KG1 (cell line): ENCODE data around the gene ZBED1.

ENCODE experiments used
- DNase-seq: peaks from one replicate; lab custom pipeline; 2025; lab: John Stamatoyannopoulos, UW

The ZBED1 gene

DNA sequence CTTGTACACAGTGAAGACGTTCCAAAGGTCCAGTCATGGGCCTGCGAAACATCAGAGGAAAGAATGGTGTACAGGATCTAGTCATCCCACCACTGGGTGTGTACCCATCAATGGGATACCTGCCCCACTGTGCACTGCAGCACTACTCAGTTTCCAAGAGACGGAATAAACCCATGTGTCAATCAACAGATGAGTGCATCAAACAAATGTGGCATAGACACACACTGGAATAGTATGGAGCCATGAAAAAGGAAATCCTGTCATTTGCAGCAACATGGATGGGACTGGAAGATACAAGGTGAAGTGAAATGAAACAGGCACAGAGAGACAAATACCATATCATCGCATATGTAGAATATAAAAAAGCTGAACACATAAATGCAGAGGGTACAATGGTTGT, 48.0 kb downstream of the ZBED1 start:
- DNase-seq = no peak

DNA sequence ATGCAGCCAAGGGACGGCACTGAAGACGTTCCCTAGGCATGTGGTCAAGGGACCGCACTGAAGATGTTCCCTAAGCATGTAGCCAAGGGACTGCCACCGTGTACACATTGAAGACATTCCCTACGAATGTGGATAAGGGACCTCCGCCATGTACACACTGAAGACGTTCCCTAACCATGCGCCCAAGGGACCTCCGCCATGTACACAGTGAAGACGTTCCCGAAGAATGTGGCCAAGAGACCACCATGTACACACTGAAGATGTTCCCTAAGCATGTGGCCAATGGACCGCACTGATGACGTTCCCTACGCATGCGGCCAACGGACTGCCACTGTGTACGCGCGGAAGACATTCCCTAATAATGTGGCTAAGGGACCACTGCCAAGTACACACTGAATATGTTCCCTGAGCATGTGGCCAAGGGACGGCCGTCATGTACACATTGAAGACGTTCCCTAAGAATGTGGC, 48.4 kb downstream of the ZBED1 start:
- DNase-seq = no peak

GRCh38 chrX:2451501-2452316, 49.1 kb downstream of the ZBED1 start:
- DNase-seq = no peak

- no peak for DNase-seq
Observed at GRCh38 chrX:2450681-2451080, 50.1 kb downstream of the ZBED1 start.

DNA sequence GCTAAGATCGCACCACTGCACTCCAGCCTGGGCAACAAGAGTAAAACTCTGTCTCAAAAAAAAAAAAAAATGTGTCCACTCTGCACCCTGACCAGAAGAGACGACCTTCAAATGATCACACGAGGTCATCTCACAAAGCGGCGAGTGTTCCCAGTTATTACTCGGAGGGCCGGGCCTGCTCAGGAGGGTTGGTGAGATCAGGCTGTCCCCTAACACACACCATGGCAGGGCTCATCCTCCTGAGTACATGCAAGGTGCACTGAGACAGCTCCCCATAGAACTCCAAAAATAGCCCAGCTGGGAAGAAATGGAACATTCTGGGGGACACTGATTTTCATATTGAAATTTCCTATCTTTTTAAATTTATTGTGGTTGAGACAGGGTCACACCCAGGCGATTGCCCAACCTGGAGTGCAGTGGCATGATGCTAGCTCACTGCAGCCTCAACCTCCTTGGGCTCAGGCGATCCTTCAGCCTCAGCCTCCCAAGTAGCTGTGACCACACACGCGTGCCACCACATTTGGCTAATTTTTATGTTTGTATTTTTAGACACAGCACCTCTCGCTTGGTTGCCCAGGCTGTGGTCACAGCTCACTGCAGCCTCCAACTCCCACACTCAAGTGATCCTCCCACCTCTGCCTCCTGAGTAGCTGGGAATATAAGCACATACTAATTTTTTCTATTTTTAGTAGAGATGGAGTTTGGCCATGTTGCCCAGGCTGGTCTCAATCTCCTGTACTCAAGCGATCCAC, 51.5 kb downstream of the ZBED1 start:
- DNase-seq = no peak

GRCh38 chrX:2447484-2447883, 53.3 kb downstream of the ZBED1 start:
- DNase-seq = no peak

DNA sequence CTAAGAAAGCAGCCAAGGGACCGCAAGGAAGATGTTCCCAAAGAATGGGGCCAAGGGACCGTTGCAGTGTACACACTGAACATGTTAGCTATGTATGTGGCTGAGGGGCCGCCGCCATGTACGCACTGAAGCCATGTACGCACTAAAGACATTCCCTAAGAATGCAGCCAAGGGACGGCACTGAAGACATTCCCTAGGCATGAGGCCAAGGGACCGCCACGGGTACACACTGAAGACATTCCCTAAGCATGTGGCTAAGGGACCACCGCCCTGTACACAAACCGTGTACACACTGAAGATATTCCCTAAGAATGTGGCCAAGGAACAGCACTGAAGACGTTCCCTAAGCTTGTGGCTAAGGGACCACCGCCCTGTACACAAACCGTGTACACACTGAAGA, 54.0 kb downstream of the ZBED1 start:
- no peak for DNase-seq

- no peak for DNase-seq
Observed at GRCh38 chrX:2445662-2446623, 54.8 kb downstream of the ZBED1 start.

DNA sequence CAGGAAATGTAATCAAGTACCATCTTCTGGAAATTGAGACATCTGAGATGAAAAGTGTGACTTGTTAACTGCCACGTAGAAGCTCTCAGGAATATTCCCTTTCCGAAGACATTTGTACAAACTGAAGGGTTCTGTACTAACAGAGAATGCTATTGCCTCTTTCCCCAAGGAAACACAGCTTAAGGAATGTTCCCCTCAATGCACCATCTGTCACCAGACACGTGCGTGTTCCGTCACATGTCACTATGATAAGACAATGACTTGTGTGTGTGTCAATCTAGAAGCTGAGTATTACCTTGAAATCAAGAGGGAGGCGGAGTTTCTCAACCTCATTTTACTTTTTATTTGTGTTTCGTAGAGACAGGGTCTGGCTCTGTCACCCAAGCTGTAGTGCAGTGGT, 58.1 kb downstream of the ZBED1 start:
- DNase-seq = no peak

DNA sequence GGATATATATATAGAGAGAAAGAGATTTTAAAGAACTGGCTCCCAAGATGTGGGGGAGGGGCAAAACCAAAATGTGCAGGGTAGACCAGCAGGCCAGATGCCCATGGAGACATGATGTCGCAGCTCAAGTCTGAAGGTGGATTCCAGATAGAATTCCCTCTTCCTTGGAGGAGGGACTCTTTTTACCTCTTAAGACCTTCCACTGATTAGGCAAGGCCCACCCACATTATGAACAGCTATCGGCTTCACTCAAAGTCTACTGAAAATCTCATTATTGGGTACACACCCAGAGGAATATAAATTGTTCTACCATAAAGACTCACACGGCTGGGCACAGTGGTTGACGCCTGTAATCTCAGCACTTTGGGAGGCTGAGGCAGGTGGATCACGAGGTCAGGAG, 59.3 kb downstream of the ZBED1 start:
- no peak for DNase-seq

DNA sequence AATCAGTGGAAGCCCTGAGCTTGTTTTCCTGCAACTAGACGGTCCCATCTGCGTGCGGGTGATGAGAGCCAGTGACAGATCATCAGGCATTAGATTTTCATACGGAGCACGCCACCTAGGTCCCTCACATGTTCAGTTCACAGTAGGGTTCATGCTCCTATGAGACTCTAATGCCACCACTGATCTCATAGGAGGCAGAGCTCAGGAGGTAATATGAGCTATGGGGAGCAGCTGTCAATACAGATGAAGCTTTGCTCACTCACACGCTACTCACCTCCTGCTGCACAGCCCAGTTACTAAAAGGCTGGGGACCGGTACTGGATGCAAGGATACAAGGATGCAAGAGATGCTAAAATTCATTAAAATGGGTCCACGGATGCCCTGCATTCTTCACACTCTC, 61.2 kb downstream of the ZBED1 start:
- DNase-seq = no peak
